OCI-LY3 (cell line): ENCODE measurements around the gene C1QTNF4.
"Not testable (repeated sequence)": the region's sequence is repeated elsewhere in the genome, so short reads cannot be mapped to it uniquely, and the experiment has no call there.

Experiments used
- H2AFZ ChIP-seq: fragments of 200-600, 300-600 bp; shearing (Covaris generic); 2 replicates; pipeline ENCODE4 v1.6.0; 2014; ENCODE audit warnings: antibody characterized with exemption, low read depth, low read length
- H3K27ac ChIP-seq: fragments of 200-600, 300-600 bp; sonication (generic); 2 replicates; pipeline ENCODE4 v1.5.1; 2014; ENCODE audit warnings: mild to moderate bottlenecking, low read length, moderate library complexity, mixed read lengths
- H3K27me3 ChIP-seq: fragments of 200-600, 300-600 bp; sonication (generic); 2 replicates; pipeline ENCODE4 v1.6.1; 2014; ENCODE audit warnings: low read depth, low read length, mixed read lengths
- H3K36me3 ChIP-seq: fragments of 200-600, 300-600 bp; sonication (generic); replicated peaks from 2 replicates; pipeline ENCODE3; 2014; ENCODE audit warnings: low read depth, low read length, mixed read lengths
- H3K4me1 ChIP-seq: fragments of 300-600, 200-600 bp; sonication (generic); 2 replicates; pipeline ENCODE4 v1.6.1; 2014; ENCODE audit warnings: low read length, mixed read lengths
- H3K4me2 ChIP-seq: fragments of 200-600, 300-600 bp; sonication (generic); 2 replicates; pipeline ENCODE4 v1.6.1; 2014; ENCODE audit warnings: low read length, mixed read lengths
- H3K4me3 ChIP-seq: fragments of 300-600, 200-600 bp; sonication (generic); 2 replicates; pipeline ENCODE4 v1.5.1; 2014; ENCODE audit warnings: antibody characterized with exemption, mild to moderate bottlenecking, low read length, moderate library complexity
- H3K79me2 ChIP-seq: fragments of 300-600, 200-600 bp; shearing (Covaris generic); 2 replicates; pipeline ENCODE4 v1.6.1; 2014; ENCODE audit warnings: mild to moderate bottlenecking, low read length, mixed read lengths
- H3K9ac ChIP-seq: fragments of 300-600, 200-600 bp; shearing (Covaris generic); 2 replicates; pipeline ENCODE4 v1.6.0; 2014; ENCODE audit warnings: mild to moderate bottlenecking, low read length, moderate library complexity
- H3K9me3 ChIP-seq: fragments of 200-600, 300-600 bp; shearing (Covaris generic); 2 replicates; pipeline ENCODE4 v1.6.1; 2014; ENCODE audit warnings: low read length, mixed read lengths; ENCODE audit not compliant: insufficient read depth
- H4K20me1 ChIP-seq: fragments of 200-600, 300-600 bp; sonication (generic); 2 replicates; pipeline ENCODE4 v1.6.1; 2016; ENCODE audit warnings: low read length, mixed read lengths; ENCODE audit not compliant: insufficient read depth
- EZH2phosphoT487 ChIP-seq: fragments of 200-600 bp; shearing (Covaris generic); IDR thresholded peaks from 2 replicates; pipeline ENCODE4 v1.6.1; 2018; ENCODE audit warnings: antibody characterized with exemption, mixed run types, low read depth
- TF ChIP-seq, protein P1 (sequence below): fragments of 200-600, 300-600 bp; sonication (generic); IDR thresholded peaks from 2 replicates; pipeline ENCODE4 v1.5.1; 2014; ENCODE audit warnings: antibody characterized with exemption, low read length, low read depth

The C1QTNF4 gene

DNA sequence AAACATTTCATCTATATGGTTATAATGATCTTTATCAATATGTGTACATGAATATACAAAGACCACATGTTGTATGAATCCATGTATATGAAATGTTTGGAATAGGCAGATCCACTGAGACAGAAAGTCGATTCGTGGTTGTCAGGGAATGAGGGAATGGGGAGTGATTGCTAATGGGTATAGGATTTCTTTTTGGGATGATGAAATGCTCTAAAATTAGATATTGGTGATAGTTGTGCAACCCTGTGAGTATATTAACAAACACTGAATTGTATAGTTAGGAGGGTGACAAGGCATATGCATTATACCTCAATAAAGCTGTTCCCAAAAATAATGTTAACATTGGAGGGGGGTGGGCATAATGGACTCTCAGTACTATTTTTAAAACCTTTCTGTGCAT is 33.8 kb downstream of the C1QTNF4 start:
- H3K4me2 ChIP-seq: no peak overlapping the region
- no peaks in the 10 kb centered on the region for H4K20me1 ChIP-seq
- no peak overlapping the region for H3K9ac ChIP-seq
- H3K36me3 ChIP-seq: no peaks in the 10 kb centered on the region
- H3K9me3 ChIP-seq: no peaks in the 10 kb centered on the region
- H3K4me1 ChIP-seq: peaks cover 3% of the 10 kb centered on the region; the same call in 1 of the 2 replicates
- H3K79me2 ChIP-seq: peaks cover 7% of the 10 kb centered on the region
- TF ChIP-seq, protein P1, sequence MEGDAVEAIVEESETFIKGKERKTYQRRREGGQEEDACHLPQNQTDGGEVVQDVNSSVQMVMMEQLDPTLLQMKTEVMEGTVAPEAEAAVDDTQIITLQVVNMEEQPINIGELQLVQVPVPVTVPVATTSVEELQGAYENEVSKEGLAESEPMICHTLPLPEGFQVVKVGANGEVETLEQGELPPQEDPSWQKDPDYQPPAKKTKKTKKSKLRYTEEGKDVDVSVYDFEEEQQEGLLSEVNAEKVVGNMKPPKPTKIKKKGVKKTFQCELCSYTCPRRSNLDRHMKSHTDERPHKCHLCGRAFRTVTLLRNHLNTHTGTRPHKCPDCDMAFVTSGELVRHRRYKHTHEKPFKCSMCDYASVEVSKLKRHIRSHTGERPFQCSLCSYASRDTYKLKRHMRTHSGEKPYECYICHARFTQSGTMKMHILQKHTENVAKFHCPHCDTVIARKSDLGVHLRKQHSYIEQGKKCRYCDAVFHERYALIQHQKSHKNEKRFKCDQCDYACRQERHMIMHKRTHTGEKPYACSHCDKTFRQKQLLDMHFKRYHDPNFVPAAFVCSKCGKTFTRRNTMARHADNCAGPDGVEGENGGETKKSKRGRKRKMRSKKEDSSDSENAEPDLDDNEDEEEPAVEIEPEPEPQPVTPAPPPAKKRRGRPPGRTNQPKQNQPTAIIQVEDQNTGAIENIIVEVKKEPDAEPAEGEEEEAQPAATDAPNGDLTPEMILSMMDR: no peak
- TF ChIP-seq EZH2phosphoT487: no peak
- no peak overlapping the region for H3K4me3 ChIP-seq
- H2AFZ ChIP-seq: no peak overlapping the region
- H3K27ac ChIP-seq: no peak overlapping the region
- no peaks in the 10 kb centered on the region for H3K27me3 ChIP-seq

- Histone ChIP-seq H3K4me3 (no peak overlapping the region), H3K36me3 (no peaks in the 10 kb centered on the region), H3K79me2 (no peaks in the 10 kb centered on the region), H3K4me1 (no peaks in the 10 kb centered on the region), H2AFZ (no peak overlapping the region), H3K9me3 (no peaks in the 10 kb centered on the region), H3K27me3 (no peaks in the 10 kb centered on the region), H4K20me1 (no peaks in the 10 kb centered on the region), H3K27ac (no peak overlapping the region), H3K9ac (no peak overlapping the region), H3K4me2 (no peak overlapping the region)
- TF ChIP-seq, protein P1: no peak
- TF ChIP-seq EZH2phosphoT487: no peak
Measured at GRCh38 chr11:47558695-47559094, 35.5 kb downstream of the C1QTNF4 start.

GRCh38 chr11:47557004-47557403 is 37.2 kb downstream of the C1QTNF4 start:
- not testable (repeated sequence) for H4K20me1 ChIP-seq, H3K9ac ChIP-seq, H3K4me3 ChIP-seq, H3K27me3 ChIP-seq, H3K27ac ChIP-seq, H2AFZ ChIP-seq, H3K36me3 ChIP-seq, H3K4me2 ChIP-seq, H3K4me1 ChIP-seq, H3K9me3 ChIP-seq
- peaks cover 13% of the 10 kb centered on the region for H3K79me2 ChIP-seq

DNA sequence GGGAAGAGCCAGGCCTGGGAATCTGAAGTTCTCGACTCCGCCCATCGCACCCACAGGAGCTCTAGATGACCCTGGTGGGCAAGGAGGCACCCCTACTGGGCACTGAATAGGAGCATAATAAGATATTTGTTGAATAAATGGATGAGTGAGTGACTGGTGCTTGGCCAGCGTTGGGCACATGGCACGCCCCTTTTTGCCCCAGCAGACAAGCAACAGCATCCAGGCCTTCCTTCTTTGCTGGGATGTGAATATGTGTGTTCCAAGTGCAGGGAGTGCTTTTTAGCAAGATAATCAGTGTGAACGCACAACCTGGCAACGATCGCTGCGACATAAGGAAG is 40.8 kb downstream of the C1QTNF4 start:
- Histone ChIP-seq H3K79me2 (peaks cover 50% of the 10 kb centered on the region), H2AFZ (peak overlapping the region; percentile 84; the same call in 1 of the 2 replicates), H3K36me3 (peaks cover 23% of the 10 kb centered on the region), H3K4me1 (peaks cover 21% of the 10 kb centered on the region), H3K27me3 (no peaks in the 10 kb centered on the region), H3K9ac (peak overlapping the region; percentile 55), H3K4me3 (peak overlapping the region; percentile 90), H3K9me3 (no peaks in the 10 kb centered on the region), H3K27ac (no peak overlapping the region), H3K4me2 (peak overlapping the region; percentile 77), H4K20me1 (peaks cover 29% of the 10 kb centered on the region)
- TF ChIP-seq, protein P1: no peak
- TF ChIP-seq EZH2phosphoT487: no peak
